ENCODE data around the gene DHX40. TPM values are rescaled to one million over a fixed set of nuclear protein-coding genes. Genes with fewer than 3 reads are reported as not detected.

DHX40 gene
- total RNA-seq, 2 experiments from 2014 or later: 28.6 to 32.8 TPM

DNA sequence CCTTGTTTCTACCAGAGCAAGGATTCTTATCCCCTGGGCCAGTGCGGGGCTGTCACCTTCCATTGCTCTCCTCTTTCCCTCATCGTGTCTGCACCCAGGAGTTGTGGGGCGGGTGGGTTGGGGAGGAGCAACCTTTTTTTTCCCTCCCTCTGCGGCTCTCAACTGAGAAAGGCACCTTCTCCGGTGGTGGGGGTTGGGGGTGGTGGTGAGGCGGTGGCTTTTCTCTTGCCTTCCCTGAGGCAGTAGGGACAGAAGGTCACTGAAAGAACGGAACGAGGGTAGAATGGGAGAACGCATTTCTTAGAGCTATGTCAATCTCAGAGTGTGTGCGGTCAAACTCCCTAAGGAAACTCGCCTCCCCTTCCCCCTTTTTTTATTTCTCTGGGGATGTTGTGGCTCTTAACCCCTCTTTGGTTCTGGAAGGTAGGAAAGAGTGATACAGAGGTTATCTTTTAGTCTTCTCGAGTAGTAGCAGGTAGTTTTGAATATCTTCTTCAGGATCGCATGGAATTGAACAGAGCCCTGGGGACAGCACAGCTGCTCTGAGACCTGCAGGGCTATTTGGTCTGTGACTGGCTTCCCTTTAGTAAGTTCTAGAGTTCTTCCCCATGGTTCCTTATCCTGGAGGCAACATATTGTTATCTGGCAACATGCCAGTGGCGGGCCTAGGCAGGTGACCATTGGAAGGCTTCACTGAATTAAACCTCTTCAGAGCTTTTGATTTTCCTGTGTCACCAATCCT, 55.3 kb downstream of the DHX40 start:
- H3K4me2 ChIP-seq (ENCODE audit: low read length): peak overlapping the region; percentile 91
- H3K79me2 ChIP-seq (ENCODE audit: insufficient read depth, low read depth, low read length): peaks cover 80% of the 10 kb centered on the region
- POLR2A ChIA-PET: interaction anchor here (1.0 to 2.0 kb wide), 6 partner anchors 12 to 50 kb away, joined by 3 to 6 read pairs (median 4); no protein-coding TSS in a partner anchor
- BruUV-seq (replicated peaks): no TSS peak
- peak overlapping the region; percentile 93 for H3K27ac ChIP-seq (ENCODE audit: low read depth, low read length, poor library complexity, severe bottlenecking)
- H3K4me1 ChIP-seq (ENCODE audit: insufficient read depth, low read length, poor library complexity, severe bottlenecking): peaks cover 52% of the 10 kb centered on the region
- H4K20me1 ChIP-seq (ENCODE audit: insufficient read depth, low read length): peaks cover 33% of the 10 kb centered on the region
- H2AFZ ChIP-seq (ENCODE audit: low read length): no peak overlapping the region
- peaks cover 32% of the 10 kb centered on the region for H3K36me3 ChIP-seq (ENCODE audit: insufficient read depth, low read length)
- H3K9me2 ChIP-seq (ENCODE audit: insufficient read depth, low read length): no peaks in the 10 kb centered on the region
- peak; percentile 51 for DNase-seq (ENCODE audit: low spot score)
- H3K9me3 ChIP-seq (ENCODE audit: low read length): no peaks in the 10 kb centered on the region
- intact Hi-C loops (cut with micrococcal nuclease; ENCODE audit: unreplicated experiment): loop anchor here (5.0 kb wide), 1 partner anchor 52 kb away; no protein-coding TSS in a partner anchor
- H3K4me3 ChIP-seq (ENCODE audit: low read depth, low read length, poor library complexity, severe bottlenecking): peak overlapping the region; percentile 98
- CTCF ChIA-PET (ENCODE audit: unreplicated experiment): no interaction called here
- TF ChIP-seq EZH2phosphoT487 (IDR thresholded peaks at IDR 0.05; ENCODE audit: borderline replicate concordance, low read depth, low read length): no peak
- TF ChIP-seq, protein P1, sequence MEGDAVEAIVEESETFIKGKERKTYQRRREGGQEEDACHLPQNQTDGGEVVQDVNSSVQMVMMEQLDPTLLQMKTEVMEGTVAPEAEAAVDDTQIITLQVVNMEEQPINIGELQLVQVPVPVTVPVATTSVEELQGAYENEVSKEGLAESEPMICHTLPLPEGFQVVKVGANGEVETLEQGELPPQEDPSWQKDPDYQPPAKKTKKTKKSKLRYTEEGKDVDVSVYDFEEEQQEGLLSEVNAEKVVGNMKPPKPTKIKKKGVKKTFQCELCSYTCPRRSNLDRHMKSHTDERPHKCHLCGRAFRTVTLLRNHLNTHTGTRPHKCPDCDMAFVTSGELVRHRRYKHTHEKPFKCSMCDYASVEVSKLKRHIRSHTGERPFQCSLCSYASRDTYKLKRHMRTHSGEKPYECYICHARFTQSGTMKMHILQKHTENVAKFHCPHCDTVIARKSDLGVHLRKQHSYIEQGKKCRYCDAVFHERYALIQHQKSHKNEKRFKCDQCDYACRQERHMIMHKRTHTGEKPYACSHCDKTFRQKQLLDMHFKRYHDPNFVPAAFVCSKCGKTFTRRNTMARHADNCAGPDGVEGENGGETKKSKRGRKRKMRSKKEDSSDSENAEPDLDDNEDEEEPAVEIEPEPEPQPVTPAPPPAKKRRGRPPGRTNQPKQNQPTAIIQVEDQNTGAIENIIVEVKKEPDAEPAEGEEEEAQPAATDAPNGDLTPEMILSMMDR (conservative IDR thresholded peaks at IDR 0.05; ENCODE audit: low read length): no peak

DNA sequence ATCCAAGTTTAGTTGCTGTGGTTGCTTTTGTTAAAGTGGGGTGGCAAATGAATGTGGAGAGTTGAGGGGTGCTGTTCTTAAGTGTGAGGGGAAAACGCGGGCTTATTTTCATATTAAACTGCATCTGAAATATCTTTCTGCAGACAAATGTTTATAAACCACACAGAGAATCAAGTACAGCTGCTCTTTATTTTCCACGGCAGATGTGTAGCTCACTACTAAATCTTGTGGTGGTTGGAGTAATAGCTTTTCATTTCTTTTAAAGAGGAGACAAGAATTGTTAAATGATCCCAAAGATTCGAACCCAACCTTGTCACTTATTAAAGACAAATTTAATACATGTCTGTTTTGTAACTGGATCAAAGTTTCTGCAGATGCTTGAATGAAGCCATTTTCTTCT, 56.4 kb downstream of the DHX40 start:
- no TSS peak for BruUV-seq (replicated peaks)
- H3K9me2 ChIP-seq (ENCODE audit: insufficient read depth, low read length): no peaks in the 10 kb centered on the region
- H3K36me3 ChIP-seq (ENCODE audit: insufficient read depth, low read length): peaks cover 42% of the 10 kb centered on the region
- ChIA-PET POLR2A (interaction anchor here (0.9 to 2.5 kb wide), 9 partner anchors 11 to 65 kb away, joined by 3 to 10 read pairs (median 3); no protein-coding TSS in a partner anchor), CTCF (ENCODE audit: unreplicated experiment) (no interaction called here)
- H3K9me3 ChIP-seq (ENCODE audit: low read length): no peaks in the 10 kb centered on the region
- H3K4me3 ChIP-seq (ENCODE audit: low read depth, low read length, poor library complexity, severe bottlenecking): peak overlapping the region; percentile 98
- H4K20me1 ChIP-seq (ENCODE audit: insufficient read depth, low read length): peaks cover 44% of the 10 kb centered on the region
- intact Hi-C loops (cut with micrococcal nuclease; ENCODE audit: unreplicated experiment): loop anchor here (5.0 kb wide), 1 partner anchor 51 kb away; no protein-coding TSS in a partner anchor
- peaks cover 62% of the 10 kb centered on the region for H3K4me1 ChIP-seq (ENCODE audit: insufficient read depth, low read length, poor library complexity, severe bottlenecking)
- H2AFZ ChIP-seq (ENCODE audit: low read length): no peak overlapping the region
- H3K27ac ChIP-seq (ENCODE audit: low read depth, low read length, poor library complexity, severe bottlenecking): peak overlapping the region; percentile 93
- H3K4me2 ChIP-seq (ENCODE audit: low read length): peak overlapping the region; percentile 91
- TF ChIP-seq, protein P1 (conservative IDR thresholded peaks at IDR 0.05; ENCODE audit: low read length): no peak
- no peak for TF ChIP-seq EZH2phosphoT487 (IDR thresholded peaks at IDR 0.05; ENCODE audit: borderline replicate concordance, low read depth, low read length)
- peaks cover 91% of the 10 kb centered on the region for H3K79me2 ChIP-seq (ENCODE audit: insufficient read depth, low read depth, low read length)
- DNase-seq (ENCODE audit: low spot score): peak; percentile 18

DNA sequence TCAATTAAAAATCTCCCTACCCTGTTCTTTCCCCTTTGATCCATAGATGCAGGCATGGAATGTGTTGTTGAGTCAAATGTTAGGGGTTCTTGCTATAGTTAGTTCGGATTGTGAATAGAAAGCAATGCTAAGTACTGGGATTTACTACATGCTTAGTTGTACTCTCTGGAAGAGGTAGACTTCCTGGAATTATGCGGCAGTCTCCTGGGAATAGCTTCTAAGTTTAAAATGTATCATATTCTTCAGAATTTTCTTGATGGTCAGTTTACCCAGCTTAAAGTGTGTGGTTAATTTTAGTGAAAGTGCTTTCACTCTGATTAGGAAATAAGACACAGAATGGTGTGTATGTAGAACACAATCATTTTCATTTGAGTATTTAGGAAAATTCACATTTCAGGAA, 57.7 kb downstream of the DHX40 start:
- Histone ChIP-seq H3K4me3 (ENCODE audit: low read depth, low read length, poor library complexity, severe bottlenecking) (peak overlapping the region; percentile 98), H3K4me1 (ENCODE audit: insufficient read depth, low read length, poor library complexity, severe bottlenecking) (peaks cover 64% of the 10 kb centered on the region), H2AFZ (ENCODE audit: low read length) (no peak overlapping the region), H4K20me1 (ENCODE audit: insufficient read depth, low read length) (peaks cover 57% of the 10 kb centered on the region), H3K27ac (ENCODE audit: low read depth, low read length, poor library complexity, severe bottlenecking) (peak overlapping the region; percentile 93), H3K36me3 (ENCODE audit: insufficient read depth, low read length) (peaks cover 56% of the 10 kb centered on the region), H3K9me2 (ENCODE audit: insufficient read depth, low read length) (no peaks in the 10 kb centered on the region), H3K79me2 (ENCODE audit: insufficient read depth, low read depth, low read length) (peaks cover 94% of the 10 kb centered on the region), H3K9me3 (ENCODE audit: low read length) (no peaks in the 10 kb centered on the region), H3K4me2 (ENCODE audit: low read length) (peak overlapping the region; percentile 91)
- intact Hi-C loops (cut with micrococcal nuclease; ENCODE audit: unreplicated experiment): loop anchor here (5.0 kb wide), 1 partner anchor 49 kb away; no protein-coding TSS in a partner anchor
- no peak for DNase-seq (ENCODE audit: low spot score)
- TF ChIP-seq EZH2phosphoT487 (IDR thresholded peaks at IDR 0.05; ENCODE audit: borderline replicate concordance, low read depth, low read length): no peak
- TF ChIP-seq, protein P1 (conservative IDR thresholded peaks at IDR 0.05; ENCODE audit: low read length): no peak
- no TSS peak for BruUV-seq (replicated peaks)
- CTCF ChIA-PET (ENCODE audit: unreplicated experiment): no interaction called here
- POLR2A ChIA-PET: interaction anchor here (0.7 to 2.5 kb wide), 8 partner anchors 8 to 48 kb away, joined by 3 to 11 read pairs (median 5); no protein-coding TSS in a partner anchor

Data from OCI-LY7 (cell line).